Uterus (tissue), 4 donors: ENCODE measurements around the gene BCAS4. TPM values are rescaled to one million over a fixed set of nuclear protein-coding genes. Genes with fewer than 3 reads are reported as not detected.

Experiments used
- DNase-seq, 2 donors: peaks; one replicate each; pipeline ENCODE4 v3.0.0-alpha.2; 2019 to 2020
- H3K27ac ChIP-seq, 2 donors: fragments of 200-600 bp; sonication (generic); 1 replicate in 1 of 2; 2 replicates in 1 of 2; pipeline ENCODE4 v1.5.1; 2016 to 2018
- H3K27me3 ChIP-seq, 2 donors: fragments of 200-600 bp; sonication (generic); one replicate each; pipeline ENCODE4 v1.5.1; 2018 to 2019; ENCODE audit warnings: control low read depth in 1 of 2
- H3K36me3 ChIP-seq, 2 donors: fragments of 200-600 bp; sonication (generic); one replicate each; pipeline ENCODE4 v1.5.1; 2019; ENCODE audit warnings: control low read depth in 1 of 2
- H3K4me1 ChIP-seq, 2 donors: fragments of 200-600 bp; sonication (generic); one replicate each; pipeline ENCODE4 v1.5.1; 2018 to 2019; ENCODE audit warnings: control low read depth in 1 of 2
- H3K4me3 ChIP-seq, 2 donors: fragments of 200-600 bp; sonication (generic); 1 replicate in 1 of 2; 2 replicates in 1 of 2; pipeline ENCODE4 v1.5.1; 2018 to 2019; ENCODE audit warnings: mild to moderate bottlenecking in 1 of 2
- H3K9me3 ChIP-seq, 2 donors: fragments of 200-600 bp; sonication (generic); one replicate each; pipeline ENCODE4 v1.5.1; 2019; ENCODE audit warnings: control low read depth in 1 of 2
- POLR2A ChIP-seq, 2 donors: fragments of 450-650 bp; IDR thresholded peaks; one replicate each; pipeline ENCODE4 v1.6.1; 2016; ENCODE audit warnings: antibody characterized with exemption in 2 of 2, mild to moderate bottlenecking in 1 of 2, moderate library complexity in 1 of 2
- intact Hi-C: fragments of 100-400 bp; cut with DNase I; formaldehyde crosslinking; loops from one replicate; pipeline ENCODE4 v1.15.1; 2023; ENCODE audit warnings: low total_unique reads
- total RNA-seq, 4 donors: library from RNA; depleted of rRNA in 3 of 4; stranded (reverse); fragments of >200 nt in 3 of 4; gene quantifications; one replicate each; pipeline versions ENCODE4 v1.1.0 to v1.2.4, GENCODE V29; 2014 to 2023
- TF ChIP-seq, protein P1 (sequence below), 4 experiments: fragments of 200-600 bp in 2 of 4; fragments of 450-650 bp in 2 of 4; sonication (generic) in 2 of 4; IDR thresholded peaks; one replicate each; pipeline ENCODE4 v1.5.1; 2016 to 2019; ENCODE audit warnings: antibody characterized with exemption in 4 of 4, mild to moderate bottlenecking in 2 of 4, moderate library complexity in 1 of 4
- donor health status: DM: yes; HTN: yes; CAD: no.

Gene BCAS4
- total RNA-seq, 4 donors from 2014 or later: under 0.01 to 9.1 (median 3.5) TPM; not detected in 1

DNA sequence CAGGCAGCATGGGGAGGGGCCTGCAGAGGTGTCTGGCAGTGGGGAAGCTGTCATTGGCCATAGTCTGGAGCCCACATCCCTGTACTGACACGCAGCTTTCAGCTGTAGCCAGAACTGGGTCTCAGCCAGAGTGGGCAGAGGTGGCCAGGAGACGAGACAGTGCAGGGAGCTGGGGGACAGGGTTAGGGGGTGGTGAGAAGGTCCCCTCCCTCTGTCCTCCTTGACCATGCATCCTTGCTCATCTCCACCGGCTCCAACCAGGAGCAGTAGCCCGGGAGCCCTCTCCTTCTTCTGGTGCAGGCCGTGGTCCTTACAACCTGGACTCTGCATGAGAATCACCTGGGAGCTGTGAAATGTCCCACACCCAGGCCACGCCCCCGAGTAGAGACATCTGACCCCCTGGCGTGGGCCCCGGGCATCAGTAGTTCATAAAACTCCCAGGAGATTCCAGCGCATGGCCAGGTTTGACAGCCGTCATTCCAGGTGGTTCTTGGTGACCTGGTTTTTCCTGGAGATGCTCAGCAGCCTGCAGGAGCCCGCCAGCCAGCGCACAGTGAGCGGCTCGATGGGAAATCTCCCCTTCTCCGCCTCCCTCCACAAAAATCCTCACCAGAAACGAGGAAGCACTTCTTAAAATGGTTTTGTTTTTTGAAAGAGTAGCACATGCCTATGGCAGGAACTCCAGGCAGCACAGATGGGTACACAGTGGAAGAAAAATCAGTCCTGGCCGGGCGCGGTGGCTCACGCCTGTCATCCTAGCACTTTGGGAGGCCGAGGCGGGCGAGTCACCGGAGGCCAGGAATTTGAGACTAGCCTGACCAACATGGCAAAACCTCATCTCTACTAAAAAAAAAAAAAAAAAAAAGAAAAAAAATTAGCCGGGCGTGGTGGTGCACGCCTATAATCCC is 80.2 kb downstream of the BCAS4 start:
- Histone ChIP-seq H3K9me3 (no peaks in the 10 kb centered on the region), H3K4me1 (no peaks in the 10 kb centered on the region), H3K27me3 (no peaks in the 10 kb centered on the region), H3K4me3 (no peak overlapping the region), H3K36me3 (no peaks in the 10 kb centered on the region), H3K27ac (no peak overlapping the region)
- intact Hi-C loops: no loop called here
- DNase-seq: no peak
- no peak for TF ChIP-seq POLR2A (IDR thresholded peaks at IDR 0.05)
- TF ChIP-seq, protein P1, sequence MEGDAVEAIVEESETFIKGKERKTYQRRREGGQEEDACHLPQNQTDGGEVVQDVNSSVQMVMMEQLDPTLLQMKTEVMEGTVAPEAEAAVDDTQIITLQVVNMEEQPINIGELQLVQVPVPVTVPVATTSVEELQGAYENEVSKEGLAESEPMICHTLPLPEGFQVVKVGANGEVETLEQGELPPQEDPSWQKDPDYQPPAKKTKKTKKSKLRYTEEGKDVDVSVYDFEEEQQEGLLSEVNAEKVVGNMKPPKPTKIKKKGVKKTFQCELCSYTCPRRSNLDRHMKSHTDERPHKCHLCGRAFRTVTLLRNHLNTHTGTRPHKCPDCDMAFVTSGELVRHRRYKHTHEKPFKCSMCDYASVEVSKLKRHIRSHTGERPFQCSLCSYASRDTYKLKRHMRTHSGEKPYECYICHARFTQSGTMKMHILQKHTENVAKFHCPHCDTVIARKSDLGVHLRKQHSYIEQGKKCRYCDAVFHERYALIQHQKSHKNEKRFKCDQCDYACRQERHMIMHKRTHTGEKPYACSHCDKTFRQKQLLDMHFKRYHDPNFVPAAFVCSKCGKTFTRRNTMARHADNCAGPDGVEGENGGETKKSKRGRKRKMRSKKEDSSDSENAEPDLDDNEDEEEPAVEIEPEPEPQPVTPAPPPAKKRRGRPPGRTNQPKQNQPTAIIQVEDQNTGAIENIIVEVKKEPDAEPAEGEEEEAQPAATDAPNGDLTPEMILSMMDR (IDR thresholded peaks at IDR 0.05): no peak

DNA sequence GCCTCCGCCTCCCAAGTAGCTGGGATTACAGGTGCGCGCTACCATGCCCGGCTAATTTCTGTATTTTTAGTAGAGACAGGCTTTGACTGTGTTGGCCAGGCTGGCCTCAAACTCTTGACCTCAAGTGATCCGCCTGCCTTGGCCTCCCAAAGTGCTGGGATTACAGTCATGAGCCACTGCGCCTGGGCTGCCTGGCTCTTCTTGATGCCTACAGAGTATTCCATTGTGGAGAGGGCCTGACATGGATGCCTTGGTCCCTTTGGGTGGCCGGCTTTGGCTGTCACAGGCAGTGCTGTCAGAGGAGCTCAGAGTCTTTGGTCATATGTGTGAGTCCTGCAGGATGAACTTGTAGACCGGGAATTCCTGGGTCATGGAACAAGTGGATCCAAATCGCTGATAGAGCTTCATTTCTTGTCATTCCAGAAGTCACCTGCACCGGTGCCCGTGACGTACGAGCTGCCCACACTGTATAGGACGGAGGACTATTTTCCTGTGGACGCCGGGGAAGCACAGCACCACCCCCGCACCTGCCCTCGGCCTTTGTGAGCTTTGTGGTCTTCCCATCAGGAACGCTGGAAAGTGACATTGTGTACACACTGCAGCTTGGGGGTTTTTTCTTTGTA is 81.3 kb downstream of the BCAS4 start:
- intact Hi-C loops: no loop called here
- Histone ChIP-seq H3K36me3 (no peaks in the 10 kb centered on the region), H3K9me3 (no peaks in the 10 kb centered on the region), H3K4me3 (no peak overlapping the region), H3K27ac (no peak overlapping the region), H3K27me3 (no peaks in the 10 kb centered on the region), H3K4me1 (no peaks in the 10 kb centered on the region)
- TF ChIP-seq, protein P1 (IDR thresholded peaks at IDR 0.05): no peak
- TF ChIP-seq POLR2A (IDR thresholded peaks at IDR 0.05): no peak
- DNase-seq: no peak

DNA sequence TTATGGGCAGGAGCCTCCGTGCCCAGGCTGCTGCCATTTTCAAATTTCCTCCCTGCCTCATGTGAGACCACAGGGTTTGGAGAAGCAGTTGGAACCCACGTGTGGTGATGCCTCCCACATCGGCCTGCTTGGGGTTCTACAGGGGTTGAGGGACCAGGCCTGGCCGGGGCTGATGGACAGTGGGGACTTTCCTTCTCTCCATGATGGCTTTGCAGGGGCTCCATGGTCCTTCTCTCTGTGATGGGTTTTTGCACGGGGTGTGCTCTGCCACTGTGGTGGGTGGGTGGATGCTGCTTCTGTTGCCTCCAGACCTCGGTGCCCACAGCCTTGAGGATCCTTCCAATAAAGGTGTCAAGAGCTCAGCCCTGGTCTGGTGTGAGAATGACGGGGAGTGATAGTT is 82.0 kb downstream of the BCAS4 start:
- no peaks in the 10 kb centered on the region for H3K4me1 ChIP-seq
- intact Hi-C loops: no loop called here
- no peaks in the 10 kb centered on the region for H3K9me3 ChIP-seq
- DNase-seq: no peak
- no peaks in the 10 kb centered on the region for H3K36me3 ChIP-seq
- no peak overlapping the region for H3K27ac ChIP-seq
- no peak overlapping the region for H3K4me3 ChIP-seq
- TF ChIP-seq, protein P1 (IDR thresholded peaks at IDR 0.05): no peak
- no peak for TF ChIP-seq POLR2A (IDR thresholded peaks at IDR 0.05)
- H3K27me3 ChIP-seq: no peaks in the 10 kb centered on the region

DNA sequence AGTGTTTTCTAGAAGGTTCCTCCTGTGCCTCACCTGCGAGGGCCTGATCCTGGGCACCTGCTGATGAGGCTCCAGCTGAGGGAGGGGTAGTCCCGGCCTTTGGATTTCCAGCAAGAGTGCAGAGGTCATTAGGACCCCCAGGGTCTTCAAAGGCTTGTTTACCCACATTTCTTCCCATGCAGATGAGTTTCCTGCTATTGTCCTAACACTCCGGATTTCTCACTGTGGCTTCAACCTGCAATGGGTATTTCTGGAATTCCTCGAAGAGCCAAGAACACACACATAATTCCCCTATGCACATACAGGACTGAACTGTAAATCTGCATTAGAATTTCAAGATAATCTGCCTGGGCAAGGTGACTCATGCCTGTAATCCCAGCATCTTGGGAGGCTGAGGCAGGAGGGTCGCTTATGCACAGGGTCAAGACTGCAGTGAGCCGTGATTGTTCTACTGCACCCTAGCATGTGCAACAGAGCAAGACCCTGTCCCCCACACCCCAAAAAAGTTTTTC is 82.4 kb downstream of the BCAS4 start:
- no peaks in the 10 kb centered on the region for H3K27me3 ChIP-seq
- no peak overlapping the region for H3K4me3 ChIP-seq
- TF ChIP-seq POLR2A (IDR thresholded peaks at IDR 0.05): no peak
- TF ChIP-seq, protein P1 (IDR thresholded peaks at IDR 0.05): no peak
- no peak overlapping the region for H3K27ac ChIP-seq
- DNase-seq: no peak
- H3K9me3 ChIP-seq: no peaks in the 10 kb centered on the region
- H3K4me1 ChIP-seq: no peaks in the 10 kb centered on the region
- no peaks in the 10 kb centered on the region for H3K36me3 ChIP-seq
- intact Hi-C loops: no loop called here
